IMR-90 (cell line): ENCODE data around the gene CNKSR3. TPM values are rescaled to one million over a fixed set of nuclear protein-coding genes. Genes with fewer than 3 reads are reported as not detected.

Experiments used
- ATAC-seq: fragments of 200-7000 bp; cut with Tn5 transposase; 2 replicates; pipeline ENCODE4 v1.9.1; 2020; ENCODE audit warnings: low read depth, mild to moderate bottlenecking, moderate library complexity
- BruUV-seq: library from RNA; stranded (reverse); fragments of 400-500 nt; replicated peaks from 2 replicates; lab custom pipeline; 2021; lab: Mats Ljungman, UMichigan
- CTCF ChIA-PET: fragments of 300-600 bp; formaldehyde crosslinking; extraction: SDS; loops from one replicate; lab custom pipeline; 2021; ENCODE audit warnings: antibody characterized with exemption; lab: Yijun Ruan, JAX
- POLR2A ChIA-PET: fragments of 300-600 bp; sonication (Branson Sonifier 250); formaldehyde crosslinking; loops from one replicate; lab custom pipeline; 2022; ENCODE audit warnings: antibody characterized with exemption; ENCODE audit not compliant: unreplicated experiment; lab: Charles Lee
- DNase-seq: peaks from one replicate; pipeline ENCODE4 v3.0.0; 2013
- H2AFZ ChIP-seq: replicated peaks from 2 replicates; pipeline ENCODE3; 2013; ENCODE audit warnings: low read length, mild to moderate bottlenecking; ENCODE audit not compliant: poor library complexity
- H2AK5ac ChIP-seq: 2 replicates; pipeline ENCODE4 v1.6.1; 2013; ENCODE audit warnings: low read depth, low read length, inconsistent platforms
- H2AK9ac ChIP-seq: replicated peaks from 2 replicates; pipeline ENCODE3; 2013; ENCODE audit warnings: mild to moderate bottlenecking, low read depth, low read length, moderate library complexity; ENCODE audit not compliant: poor library complexity
- H2BK120ac ChIP-seq: 2 replicates; pipeline ENCODE4 v1.6.1; 2013; ENCODE audit warnings: low read depth, low read length, inconsistent platforms
- H2BK15ac ChIP-seq: 3 replicates; pipeline ENCODE4 v1.6.1; 2013; ENCODE audit warnings: low read depth, low read length, inconsistent platforms
- H2BK20ac ChIP-seq: 2 replicates; pipeline ENCODE4 v1.6.1; 2013; ENCODE audit warnings: low read depth, mild to moderate bottlenecking, inconsistent platforms, low read length, moderate library complexity
- H2BK5ac ChIP-seq: 2 replicates; pipeline ENCODE4 v1.6.1; 2013; ENCODE audit warnings: mild to moderate bottlenecking, low read depth, low read length, inconsistent platforms; ENCODE audit not compliant: poor library complexity, severe bottlenecking
- H3K14ac ChIP-seq: replicated peaks from 2 replicates; pipeline ENCODE4 v1.6.1; 2013; ENCODE audit warnings: low read depth, low read length, inconsistent platforms
- H3K18ac ChIP-seq: 2 replicates; pipeline ENCODE4 v1.6.1; 2013; ENCODE audit warnings: low read depth, low read length, control low read depth
- H3K23ac ChIP-seq: 2 replicates; pipeline ENCODE4 v1.6.1; 2013; ENCODE audit warnings: low read depth, low read length, inconsistent platforms
- H3K27ac ChIP-seq: 2 replicates; pipeline ENCODE4 v1.5.1; 2013; ENCODE audit warnings: mild to moderate bottlenecking, control low read depth, low read length; ENCODE audit not compliant: insufficient read depth
- H3K27me3 ChIP-seq: 2 replicates; pipeline ENCODE4 v1.6.1; 2013; ENCODE audit warnings: low read length; ENCODE audit not compliant: control insufficient read depth, insufficient read depth
- H3K36me3 ChIP-seq: 2 replicates; pipeline ENCODE4 v1.6.1; 2013; ENCODE audit warnings: low read length, mixed read lengths; ENCODE audit not compliant: control insufficient read depth, insufficient read depth
- H3K4ac ChIP-seq: 2 replicates; pipeline ENCODE4 v1.6.1; 2013; ENCODE audit warnings: low read depth, low read length, inconsistent platforms
- H3K4me1 ChIP-seq: 2 replicates; pipeline ENCODE4 v1.6.1; 2013; ENCODE audit warnings: low read length, mixed read lengths; ENCODE audit not compliant: control insufficient read depth, insufficient read depth
- H3K4me2 ChIP-seq: 2 replicates; pipeline ENCODE4 v1.6.1; 2013; ENCODE audit warnings: low read depth, mild to moderate bottlenecking, control low read depth, low read length, moderate library complexity
- H3K4me3 ChIP-seq: 2 replicates; pipeline ENCODE4 v1.5.1; 2013; ENCODE audit warnings: low read depth, mild to moderate bottlenecking, control low read depth, low read length, moderate library complexity; ENCODE audit not compliant: insufficient read depth
- H3K56ac ChIP-seq: 2 replicates; pipeline ENCODE4 v1.6.1; 2013; ENCODE audit warnings: low read length, inconsistent platforms; ENCODE audit not compliant: insufficient read depth; ENCODE audit errors: extremely low read depth
- H3K79me1 ChIP-seq, 2 experiments: 2 replicates each; pipeline ENCODE4 v1.6.1; 2013; ENCODE audit warnings: low read length in 2 of 2, inconsistent platforms in 1 of 2, low read depth in 1 of 2
- H3K9ac ChIP-seq: 2 replicates; pipeline ENCODE4 v1.6.1; 2013; ENCODE audit warnings: low read depth, low read length, control low read depth
- H3K9me1 ChIP-seq: 2 replicates; pipeline ENCODE4 v1.6.1; 2013; ENCODE audit warnings: low read length, inconsistent platforms; ENCODE audit not compliant: insufficient read depth
- H3K9me3 ChIP-seq: 2 replicates; pipeline ENCODE4 v1.6.1; 2013; ENCODE audit warnings: low read length; ENCODE audit not compliant: control insufficient read depth, insufficient read depth
- H4K20me1 ChIP-seq: 2 replicates; pipeline ENCODE4 v1.6.1; 2013; ENCODE audit warnings: low read length, inconsistent platforms; ENCODE audit not compliant: insufficient read depth
- H4K5ac ChIP-seq: 2 replicates; pipeline ENCODE4 v1.6.1; 2013; ENCODE audit warnings: mild to moderate bottlenecking, low read depth, low read length, control low read depth
- H4K8ac ChIP-seq, 2 experiments: 2 replicates each; pipeline ENCODE4 v1.6.1; 2013; ENCODE audit warnings: low read depth in 2 of 2, low read length in 2 of 2, control low read depth in 1 of 2, inconsistent platforms in 1 of 2
- H4K91ac ChIP-seq: 2 replicates; pipeline ENCODE4 v1.6.1; 2013; ENCODE audit warnings: low read depth, low read length, inconsistent platforms; ENCODE audit not compliant: insufficient read depth
- BHLHE40 ChIP-seq: fragments of 150-350 bp; IDR thresholded peaks from 2 replicates; pipeline ENCODE4 v1.6.1; 2016; ENCODE audit warnings: mild to moderate bottlenecking, low read depth, low read length
- CHD1 ChIP-seq: IDR thresholded peaks from 2 replicates; pipeline ENCODE4 v1.6.1; 2012; ENCODE audit warnings: low read depth, low read length, improper control_type of control experiment
- CTCF ChIP-seq: conservative IDR thresholded peaks from 2 replicates; pipeline ENCODE4 v1.5.1; 2012; ENCODE audit warnings: mild to moderate bottlenecking, low read depth, low read length, improper control_type of control experiment
- ELK1 ChIP-seq: fragments of 150-350 bp; IDR thresholded peaks from 2 replicates; pipeline ENCODE4 v1.6.1; 2016; ENCODE audit warnings: low read depth, mild to moderate bottlenecking, low read length, moderate library complexity, borderline replicate concordance
- FOS ChIP-seq: fragments of 150-350 bp; IDR thresholded peaks from 2 replicates; pipeline ENCODE4 v1.6.1; 2016; ENCODE audit warnings: low read depth, low read length
- MAFK ChIP-seq: IDR thresholded peaks from 2 replicates; pipeline ENCODE4 v1.6.1; 2012; ENCODE audit warnings: low read depth, low read length, improper control_type of control experiment
- MAZ ChIP-seq: IDR thresholded peaks from 2 replicates; pipeline ENCODE4 v1.6.1; 2012; ENCODE audit warnings: low read depth, mild to moderate bottlenecking, low read length, improper control_type of control experiment, moderate library complexity, borderline replicate concordance
- MXI1 ChIP-seq: IDR thresholded peaks from 2 replicates; pipeline ENCODE4 v1.6.1; 2012; ENCODE audit warnings: low read depth, mild to moderate bottlenecking, low read length, moderate library complexity, borderline replicate concordance
- NFE2L2 ChIP-seq: fragments of 150-350 bp; IDR thresholded peaks from 2 replicates; pipeline ENCODE4 v1.6.1; 2016; ENCODE audit warnings: low read depth, mild to moderate bottlenecking, low read length
- POLR2A ChIP-seq: IDR thresholded peaks from 2 replicates; pipeline ENCODE4 v1.6.1; 2012; ENCODE audit warnings: mild to moderate bottlenecking, low read depth, low read length
- RAD21 ChIP-seq: IDR thresholded peaks from 2 replicates; pipeline ENCODE4 v1.6.1; 2012; ENCODE audit warnings: low read length, improper control_type of control experiment
- RCOR1 ChIP-seq: IDR thresholded peaks from 2 replicates; pipeline ENCODE4 v1.6.1; 2012; ENCODE audit warnings: mild to moderate bottlenecking, low read length, improper control_type of control experiment; ENCODE audit not compliant: insufficient replicate concordance
- RFX5 ChIP-seq: IDR thresholded peaks from 2 replicates; pipeline ENCODE4 v1.8.0; 2012; ENCODE audit warnings: low read depth, mild to moderate bottlenecking, low read length, moderate library complexity
- dilution Hi-C: fragments of 300-500 bp; cut with HindIII; formaldehyde crosslinking; loops from one replicate; pipeline ENCODE4 v1.14.3; 2018; ENCODE audit warnings: low sequenced_read_pairs; ENCODE audit not compliant: unreplicated experiment
- in situ Hi-C: fragments of 300-500 bp; cut with MboI; formaldehyde crosslinking; loops from 3 replicates; pipeline ENCODE4 v1.14.3; 2019; ENCODE audit warnings: low sequenced_read_pairs, inconsistent platforms, mixed read lengths
- intact Hi-C: fragments of 100-400 bp; cut with micrococcal nuclease; formaldehyde crosslinking; loops from 2 replicates; pipeline ENCODE4 v1.10.0; 2022
- polyA plus RNA-seq, 3 experiments: library from polyadenylated mRNA; depleted of rRNA; stranded (reverse); fragments of >200 nt; gene quantifications; 2 replicates each; pipeline ENCODE4 v1.2.3, GENCODE V29; 2012; ENCODE audit warnings: low replicate concordance in 1 of 3
- total RNA-seq: library from RNA; depleted of rRNA; stranded (reverse); fragments of >200 nt; gene quantifications from 2 replicates; pipeline ENCODE4 v1.2.3, GENCODE V29; 2012

Gene CNKSR3
- total and polyA plus RNA-seq, 2 of the 4 experiments (the other 2 are of a cell fraction) = 6.7 to 15.8 TPM

GRCh38 chr6:154506582-154506981 is 3.9 kb downstream of the CNKSR3 start (continued):
- TF ChIP-seq RCOR1 (no peak), MXI1 (no peak), RFX5 (no peak), ELK1 (no peak), POLR2A (no peak), RAD21 (no peak)

- Histone ChIP-seq H3K23ac (no peak overlapping the region), H3K56ac (no peak overlapping the region), H2BK15ac (no peak overlapping the region), H2BK5ac (no peak overlapping the region), H3K4me3 (no peak overlapping the region), H3K9me1 (peaks cover 14% of the 10 kb centered on the region), H2AK9ac (no peak overlapping the region), H3K4ac (no peak overlapping the region), H3K27ac (no peak overlapping the region), H3K9ac (no peak overlapping the region), H3K4me2 (no peak overlapping the region), H4K8ac (no peak overlapping the region), H2BK20ac (no peak overlapping the region), H3K4me1 (peaks cover 5% of the 10 kb centered on the region), H3K36me3 (no peaks in the 10 kb centered on the region; the same call in 1 of the 2 replicates), H2BK120ac (no peak overlapping the region), H3K27me3 (no peaks in the 10 kb centered on the region), H3K9me3 (no peaks in the 10 kb centered on the region), H3K14ac (no peak overlapping the region), H3K79me1 (peaks cover 47 to 76% of the 10 kb centered on the region in 2 experiments), H4K91ac (no peak overlapping the region), H2AFZ (no peak overlapping the region), H4K20me1 (peaks cover 41% of the 10 kb centered on the region), H2AK5ac (no peak overlapping the region), H4K5ac (no peak overlapping the region), H3K18ac (no peak overlapping the region)
- ChIA-PET CTCF (no interaction called here), POLR2A (interaction anchor here (0.5 kb wide), 1 partner anchor 46 kb away, joined by 3 read pairs; no protein-coding TSS in a partner anchor)
- BruUV-seq = no TSS peak
- ATAC-seq (no peak), DNase-seq (no peak)
- dilution Hi-C loops (no loop called here), intact Hi-C loops (loop anchor here (10.0 kb wide), 1 partner anchor 299 kb away; no protein-coding TSS in a partner anchor), in situ Hi-C loops (no loop called here)
- no peak for TF ChIP-seq CHD1
- no peak for TF ChIP-seq ELK1
- TF ChIP-seq POLR2A = no peak
- TF ChIP-seq RFX5 = no peak
- TF ChIP-seq RCOR1 = no peak
- TF ChIP-seq NFE2L2 = no peak
- no peak for TF ChIP-seq MAZ
- TF ChIP-seq RAD21 = no peak
- TF ChIP-seq BHLHE40 = no peak
- TF ChIP-seq MXI1 = no peak
- TF ChIP-seq FOS = no peak
- no peak for TF ChIP-seq CTCF
- no peak for TF ChIP-seq MAFK
These were observed 4.4 kb downstream of the CNKSR3 start for GRCh38 chr6:154506108-154506507.
